GM23338 (cell line): ENCODE data around the gene MTA2. TPM values are rescaled to one million over a fixed set of nuclear protein-coding genes. Genes with fewer than 3 reads are reported as not detected.

Experiments used
- ATAC-seq: fragments of 200-7000 bp; cut with Tn5 transposase; 3 replicates; pipeline ENCODE4 v1.9.1; 2020
- DNase-seq: peaks from one replicate; pipeline ENCODE4 v3.0.0-alpha.2; 2015; ENCODE audit warnings: low spot score
- H2AFZ ChIP-seq: fragments of 200-600 bp; sonication (generic); 2 replicates; pipeline ENCODE4 v1.8.0; 2016; ENCODE audit warnings: antibody characterized with exemption, mild to moderate bottlenecking, moderate library complexity
- H3F3A ChIP-seq: fragments of 200-600 bp; sonication (generic); replicated peaks from 2 replicates; pipeline ENCODE4 v1.8.0; 2017; ENCODE audit warnings: antibody characterized with exemption, mixed run types, low read depth
- H3K27ac ChIP-seq: fragments of 200-600 bp; sonication (generic); 2 replicates; pipeline ENCODE4 v1.6.1; 2016; ENCODE audit warnings: low read depth
- H3K27me3 ChIP-seq: fragments of 200-600 bp; sonication (generic); 2 replicates; pipeline ENCODE4 v1.8.0; 2016; ENCODE audit warnings: mild to moderate bottlenecking, mixed run types, moderate library complexity; ENCODE audit not compliant: insufficient read depth
- H3K36me3 ChIP-seq: fragments of 200-600 bp; sonication (generic); 2 replicates; pipeline ENCODE4 v1.8.0; 2016; ENCODE audit warnings: mild to moderate bottlenecking; ENCODE audit not compliant: insufficient read depth
- H3K4me1 ChIP-seq: fragments of 200-600 bp; sonication (generic); 2 replicates; pipeline ENCODE4 v1.8.0; 2016; ENCODE audit warnings: mild to moderate bottlenecking, moderate library complexity; ENCODE audit not compliant: insufficient read depth
- H3K4me2 ChIP-seq: fragments of 200-600 bp; sonication (generic); 2 replicates; pipeline ENCODE4 v1.7.1; 2017; ENCODE audit warnings: mixed run types
- H3K4me3 ChIP-seq: fragments of 200-600 bp; sonication (generic); 2 replicates; pipeline ENCODE4 v1.6.1; 2016; ENCODE audit warnings: mixed run types
- H3K79me2 ChIP-seq: fragments of 200-600 bp; sonication (generic); replicated peaks from 2 replicates; pipeline ENCODE4 v1.8.0; 2017; ENCODE audit warnings: mild to moderate bottlenecking; ENCODE audit not compliant: insufficient read depth
- H3K9me2 ChIP-seq: fragments of 200-600 bp; sonication (generic); 2 replicates; pipeline ENCODE4 v1.8.0; 2017; ENCODE audit not compliant: insufficient read depth
- H4K20me1 ChIP-seq: fragments of 200-600 bp; sonication (generic); replicated peaks from 2 replicates; pipeline ENCODE4 v1.8.0; 2017; ENCODE audit warnings: mild to moderate bottlenecking; ENCODE audit not compliant: insufficient read depth
- H3K27ac Mint-ChIP-seq: 2 replicates; pipeline ENCODE4 v1.8.0; 2020; ENCODE audit warnings: inconsistent platforms, mild to moderate bottlenecking, moderate library complexity, mixed read lengths
- H3K27me3 Mint-ChIP-seq: 3 replicates; pipeline ENCODE4 v1.8.0; 2022; ENCODE audit warnings: low read depth, mild to moderate bottlenecking, moderate library complexity, mixed read lengths, inconsistent platforms; ENCODE audit not compliant: insufficient read depth, poor library complexity
- H3K36me3 Mint-ChIP-seq: 3 replicates; pipeline ENCODE4 v1.8.0; 2021; ENCODE audit warnings: low read depth, mild to moderate bottlenecking, inconsistent platforms, moderate library complexity, mixed read lengths
- H3K4me1 Mint-ChIP-seq: 3 replicates; pipeline ENCODE4 v1.8.0; 2020; ENCODE audit warnings: mild to moderate bottlenecking, inconsistent platforms, mixed read lengths
- H3K4me3 Mint-ChIP-seq: 3 replicates; pipeline ENCODE4 v1.8.0; 2021; ENCODE audit warnings: moderate library complexity, mild to moderate bottlenecking, inconsistent platforms, mixed read lengths
- H3K9me3 Mint-ChIP-seq: 3 replicates; pipeline ENCODE4 v1.8.0; 2020; ENCODE audit warnings: moderate library complexity, mild to moderate bottlenecking, inconsistent platforms, mixed read lengths
- CREB1 ChIP-seq: fragments of 250-450 bp; sonication (Bioruptor Pico); IDR thresholded peaks from 2 replicates; pipeline ENCODE4 v1.5.0; 2020; ENCODE audit warnings: low read depth, mild to moderate bottlenecking, moderate library complexity
- EZH2 ChIP-seq: fragments of 200-600 bp; sonication (generic); IDR thresholded peaks from one replicate; pipeline ENCODE4 v1.8.0; 2017; ENCODE audit warnings: antibody characterized with exemption, mild to moderate bottlenecking, low read depth; ENCODE audit not compliant: unreplicated experiment
- EZH2phosphoT487 ChIP-seq: fragments of 200-600 bp; sonication (generic); IDR thresholded peaks from one replicate; pipeline ENCODE4 v1.8.1; 2018; ENCODE audit warnings: antibody characterized with exemption; ENCODE audit not compliant: unreplicated experiment
- NANOG ChIP-seq: IDR thresholded peaks from 2 replicates; pipeline ENCODE4 v1.6.1; 2016; ENCODE audit warnings: antibody characterized with exemption, borderline replicate concordance
- POLR2AphosphoS5 ChIP-seq: IDR thresholded peaks from 2 replicates; pipeline ENCODE4 v1.6.1; 2016; ENCODE audit warnings: antibody characterized with exemption, low read depth
- REST ChIP-seq: IDR thresholded peaks from one replicate; pipeline ENCODE4 v1.6.1; 2018; ENCODE audit warnings: antibody characterized with exemption; ENCODE audit not compliant: unreplicated experiment
- STAT1 ChIP-seq: IDR thresholded peaks from one replicate; pipeline ENCODE4 v1.6.1; 2016; ENCODE audit warnings: antibody characterized with exemption; ENCODE audit not compliant: unreplicated experiment
- ZNF114 ChIP-seq: fragments of 250-450 bp; sonication (Bioruptor Pico); IDR thresholded peaks from 2 replicates; pipeline ENCODE4 v1.5.0; 2020; ENCODE audit warnings: mild to moderate bottlenecking, moderate library complexity
- ZNF331 ChIP-seq: fragments of 250-450 bp; sonication (Bioruptor Pico); IDR thresholded peaks from 2 replicates; pipeline ENCODE4 v1.5.0; 2020; ENCODE audit warnings: low read depth, mild to moderate bottlenecking, moderate library complexity
- polyA plus RNA-seq: library from polyadenylated mRNA; unstranded; fragments of >200 nt; fragmentation: Nextera tagmentation; extraction: Ambion mirVana; gene quantifications from 2 replicates; pipeline ENCODE4 v1.2.1, GENCODE V29; 2016
- total RNA-seq: library from RNA; depleted of rRNA; stranded (reverse); fragments of >200 nt; shearing (Covaris generic); gene quantifications from 2 replicates; pipeline ENCODE4 v1.2.3, GENCODE V29; 2014
- TF ChIP-seq, protein P1 (sequence below), 2 experiments: fragments of 200-600 bp in 1 of 2; sonication (generic) in 1 of 2; conservative IDR thresholded peaks; 2 replicates each; pipeline versions ENCODE4 v1.5.1 to v1.6.1; 2016 to 2017; ENCODE audit warnings: antibody characterized with exemption in 2 of 2, low read depth in 2 of 2, mild to moderate bottlenecking in 2 of 2, moderate library complexity in 1 of 2
- TF ChIP-seq, protein P2 (sequence below): IDR thresholded peaks from 2 replicates; pipeline ENCODE4 v1.6.1; 2016; ENCODE audit warnings: antibody characterized with exemption

Gene MTA2
- total and polyA plus RNA-seq, 2 experiments from 2014 or later, result 22.9 to 102 TPM

DNA sequence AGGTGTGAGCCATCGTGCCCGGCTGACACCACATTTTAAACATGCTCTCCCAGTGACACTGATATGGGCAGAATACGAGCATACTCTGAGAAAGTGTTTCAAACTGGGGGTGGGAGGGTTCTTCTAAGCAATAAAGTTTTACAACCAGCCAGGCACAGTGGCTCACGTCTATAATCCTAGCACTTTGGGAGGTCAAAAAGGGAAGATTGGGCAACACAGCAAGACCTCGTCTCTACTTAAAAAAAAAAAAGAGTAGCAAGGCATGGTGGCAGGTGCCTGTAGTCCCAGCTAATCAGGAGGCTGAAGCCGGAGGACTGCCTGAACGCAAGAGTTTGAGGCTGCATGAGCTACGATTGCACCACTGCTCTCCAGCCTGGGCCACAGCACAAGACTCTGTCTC, 42.6 kb upstream of the MTA2 start (continued):
- TF ChIP-seq, protein P1, sequence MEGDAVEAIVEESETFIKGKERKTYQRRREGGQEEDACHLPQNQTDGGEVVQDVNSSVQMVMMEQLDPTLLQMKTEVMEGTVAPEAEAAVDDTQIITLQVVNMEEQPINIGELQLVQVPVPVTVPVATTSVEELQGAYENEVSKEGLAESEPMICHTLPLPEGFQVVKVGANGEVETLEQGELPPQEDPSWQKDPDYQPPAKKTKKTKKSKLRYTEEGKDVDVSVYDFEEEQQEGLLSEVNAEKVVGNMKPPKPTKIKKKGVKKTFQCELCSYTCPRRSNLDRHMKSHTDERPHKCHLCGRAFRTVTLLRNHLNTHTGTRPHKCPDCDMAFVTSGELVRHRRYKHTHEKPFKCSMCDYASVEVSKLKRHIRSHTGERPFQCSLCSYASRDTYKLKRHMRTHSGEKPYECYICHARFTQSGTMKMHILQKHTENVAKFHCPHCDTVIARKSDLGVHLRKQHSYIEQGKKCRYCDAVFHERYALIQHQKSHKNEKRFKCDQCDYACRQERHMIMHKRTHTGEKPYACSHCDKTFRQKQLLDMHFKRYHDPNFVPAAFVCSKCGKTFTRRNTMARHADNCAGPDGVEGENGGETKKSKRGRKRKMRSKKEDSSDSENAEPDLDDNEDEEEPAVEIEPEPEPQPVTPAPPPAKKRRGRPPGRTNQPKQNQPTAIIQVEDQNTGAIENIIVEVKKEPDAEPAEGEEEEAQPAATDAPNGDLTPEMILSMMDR (conservative IDR thresholded peaks at IDR 0.05; ENCODE audit: low read depth in 2 of 2), result no peak
- TF ChIP-seq REST (no peak), EZH2 (no peak), CREB1 (CRISPR knock-in tag) (no peak), ZNF331 (CRISPR knock-in tag) (no peak), NANOG (no peak), STAT1 (no peak), POLR2AphosphoS5 (no peak), ZNF114 (CRISPR knock-in tag) (no peak)
- TF ChIP-seq, protein P2, sequence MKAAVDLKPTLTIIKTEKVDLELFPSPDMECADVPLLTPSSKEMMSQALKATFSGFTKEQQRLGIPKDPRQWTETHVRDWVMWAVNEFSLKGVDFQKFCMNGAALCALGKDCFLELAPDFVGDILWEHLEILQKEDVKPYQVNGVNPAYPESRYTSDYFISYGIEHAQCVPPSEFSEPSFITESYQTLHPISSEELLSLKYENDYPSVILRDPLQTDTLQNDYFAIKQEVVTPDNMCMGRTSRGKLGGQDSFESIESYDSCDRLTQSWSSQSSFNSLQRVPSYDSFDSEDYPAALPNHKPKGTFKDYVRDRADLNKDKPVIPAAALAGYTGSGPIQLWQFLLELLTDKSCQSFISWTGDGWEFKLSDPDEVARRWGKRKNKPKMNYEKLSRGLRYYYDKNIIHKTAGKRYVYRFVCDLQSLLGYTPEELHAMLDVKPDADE, result no peak

- no peaks in the 10 kb centered on the region for H3K9me2 ChIP-seq
- no peak overlapping the region for H2AFZ ChIP-seq
- H3K27me3 ChIP-seq, result no peaks in the 10 kb centered on the region
- H3K27ac ChIP-seq, result no peak overlapping the region
- ATAC-seq (no peak), DNase-seq (no peak)
- H3K4me1 ChIP-seq, result no peaks in the 10 kb centered on the region
- peaks cover 11% of the 10 kb centered on the region; the same call in 1 of the 2 replicates for H4K20me1 ChIP-seq
- no peak overlapping the region for H3K4me3 ChIP-seq
- Mint-ChIP-seq H3K36me3 (peaks cover 90% of the 10 kb centered on the region), H3K9me3 (no peaks in the 10 kb centered on the region), H3K4me3 (no peak overlapping the region), H3K4me1 (no peaks in the 10 kb centered on the region; the same call in 2 of the 3 replicates), H3K27ac (no peak overlapping the region), H3K27me3 (peaks cover 6% of the 10 kb centered on the region)
- H3K79me2 ChIP-seq, result no peaks in the 10 kb centered on the region
- peaks cover 64% of the 10 kb centered on the region for H3K36me3 ChIP-seq
- TF ChIP-seq EZH2phosphoT487 (no peak), NANOG (no peak), STAT1 (no peak), CREB1 (CRISPR knock-in tag) (no peak), REST (no peak)
- peaks cover 2% of the 10 kb centered on the region; the same call in 1 of the 2 replicates for H3F3A ChIP-seq
- no peak overlapping the region for H3K4me2 ChIP-seq
Measured at GRCh38 chr11:62632492-62632891, 30.8 kb upstream of the MTA2 start.
